BLaER1 treated with 17β-estradiol and CSF1 and Interleukin-3, amounts not matched to agents 10 nM and 100 nM (cell line): ENCODE measurements around the gene NRG3.
A peak's percentile ranks its signal among the peaks of the same experiment; 100 is the strongest.

Experiments used
- H3K27ac ChIP-seq, 11 experiments: shearing (Covaris generic); formaldehyde crosslinking; 2 replicates each; pipeline ENCODE4 v1.8.1; 2022
- H3K27me3 ChIP-seq, 11 experiments: shearing (Covaris generic); formaldehyde crosslinking; 2 replicates each; pipeline ENCODE4 v1.8.1; 2022
- H3K36me3 ChIP-seq, 11 experiments: shearing (Covaris generic); formaldehyde crosslinking; 2 replicates each; pipeline ENCODE4 v1.8.1; 2022
- H3K4me1 ChIP-seq, 10 experiments: shearing (Covaris generic); formaldehyde crosslinking; 2 replicates each; pipeline ENCODE4 v1.8.1; 2022
- H3K4me2 ChIP-seq, 11 experiments: shearing (Covaris generic); formaldehyde crosslinking; 2 replicates each; pipeline ENCODE4 v1.8.1; 2022
- H3K4me3 ChIP-seq, 10 experiments: shearing (Covaris generic); formaldehyde crosslinking; 2 replicates each; pipeline ENCODE4 v1.8.1; 2022
- H3K9ac ChIP-seq, 11 experiments: shearing (Covaris generic); formaldehyde crosslinking; 2 replicates each; pipeline ENCODE4 v1.8.1; 2022
- H3K9me3 ChIP-seq, 11 experiments: shearing (Covaris generic); formaldehyde crosslinking; replicated peaks in 1 of 11; 2 replicates each; pipeline ENCODE4 v1.8.1; 2022
- H4K20me1 ChIP-seq, 11 experiments: shearing (Covaris generic); formaldehyde crosslinking; 2 replicates each; pipeline ENCODE4 v1.8.1; 2022
- Cebpa-rat ChIP-seq, 11 experiments: shearing (Covaris generic); IDR thresholded peaks; 2 replicates each; pipeline ENCODE4 v1.8.1; 2022

The NRG3 gene

DNA sequence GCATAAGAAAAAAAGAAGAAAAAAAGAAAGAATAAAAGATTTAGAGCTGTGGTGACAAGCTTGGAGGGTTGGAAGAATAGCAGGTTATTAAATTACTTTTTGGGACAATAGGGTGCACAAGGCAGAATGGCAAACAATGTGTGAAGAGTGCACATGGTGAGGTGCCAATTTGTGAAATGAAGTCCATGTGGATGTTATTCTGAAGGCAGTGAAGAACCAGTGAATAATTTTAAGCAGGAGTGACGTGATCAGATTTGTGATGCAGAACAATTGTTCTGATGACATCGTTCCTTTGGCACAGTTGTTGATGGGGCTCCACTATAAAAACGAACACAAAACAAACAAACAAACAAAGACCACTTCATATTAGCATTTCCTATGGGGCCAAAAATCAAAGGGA, 700.3 kb downstream of the NRG3 start:
- Histone ChIP-seq H3K27me3 (no peaks in the 10 kb centered on the region), H3K4me1 (peaks cover 0 to 19% (median 10%) of the 10 kb centered on the region in 10 experiments; a peak in 13 of 20 replicates), H3K9me3 (no peaks in the 10 kb centered on the region), H3K36me3 (no peaks in the 10 kb centered on the region), H3K4me2 (no peak overlapping the region), H4K20me1 (no peaks in the 10 kb centered on the region), H3K27ac (no peak overlapping the region), H3K4me3 (no peak overlapping the region), H3K9ac (no peak overlapping the region)
- no peak for TF ChIP-seq Cebpa-rat (IDR thresholded peaks at IDR 0.05)

DNA sequence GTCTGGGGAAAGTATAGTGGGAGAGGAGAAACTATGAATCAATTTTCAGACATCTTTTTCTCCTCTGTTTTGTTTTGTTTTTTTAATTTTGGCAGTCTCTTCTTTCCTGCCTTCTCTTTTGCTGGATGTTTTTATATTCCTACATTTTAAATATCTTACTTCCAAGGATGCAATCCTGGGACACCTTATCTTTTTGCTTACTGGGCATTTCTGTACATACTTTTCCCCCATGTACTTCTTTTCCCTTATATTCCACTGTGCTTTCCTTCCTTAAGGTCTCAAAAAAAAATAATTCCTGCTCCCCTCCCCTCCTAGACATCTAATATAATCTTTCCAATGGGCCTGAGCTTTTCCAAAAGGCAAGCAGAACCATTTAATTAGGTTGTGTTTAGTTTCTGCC, 701.1 kb downstream of the NRG3 start:
- H4K20me1 ChIP-seq, result no peaks in the 10 kb centered on the region
- H3K27me3 ChIP-seq, result no peaks in the 10 kb centered on the region

DNA sequence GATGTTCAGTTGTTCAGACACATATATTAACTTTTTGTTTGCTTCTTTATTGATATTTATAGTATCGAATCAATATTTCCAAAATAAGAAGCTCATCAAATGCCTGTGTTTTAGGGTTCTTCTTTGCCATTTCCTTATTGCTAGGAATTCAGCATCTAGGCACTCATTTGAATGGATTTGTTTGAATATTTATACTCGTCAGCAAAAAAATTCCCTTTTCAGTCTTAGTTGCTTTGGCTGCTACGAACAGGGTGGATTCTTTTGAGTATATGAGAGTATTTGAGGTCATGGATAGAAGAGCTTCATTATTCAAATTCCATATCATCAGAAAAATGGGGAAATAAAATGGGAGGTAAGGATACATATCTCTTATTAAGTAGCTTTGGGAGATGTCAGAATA, 706.9 kb downstream of the NRG3 start:
- peak overlapping the region in 2 of 11 experiments; percentile 5 to 32; a peak in 1 of 22 replicates for H3K27ac ChIP-seq
- peaks cover 7 to 25% (median 19%) of the 10 kb centered on the region in 10 experiments; a peak in 16 of 20 replicates for H3K4me1 ChIP-seq
- peak overlapping the region in 8 of 11 experiments; percentile 21 to 65 (median 54); a peak in 11 of 22 replicates for H3K4me2 ChIP-seq
- H3K27me3 ChIP-seq, result no peaks in the 10 kb centered on the region
- no peaks in the 10 kb centered on the region for H3K36me3 ChIP-seq
- no peaks in the 10 kb centered on the region for H4K20me1 ChIP-seq
- H3K9ac ChIP-seq, result no peak overlapping the region
- no peak for TF ChIP-seq Cebpa-rat (IDR thresholded peaks at IDR 0.05)
- no peaks in the 10 kb centered on the region for H3K9me3 ChIP-seq
- H3K4me3 ChIP-seq, result no peak overlapping the region

More for the DNA sequence above, 701.1 kb downstream of the NRG3 start:
- H3K27ac ChIP-seq, result no peak overlapping the region
- no peaks in the 10 kb centered on the region for H3K9me3 ChIP-seq
- H3K4me1 ChIP-seq, result peaks cover 0 to 19% (median 10%) of the 10 kb centered on the region in 10 experiments; a peak in 13 of 20 replicates
- H3K4me2 ChIP-seq, result no peak overlapping the region
- H3K9ac ChIP-seq, result no peak overlapping the region
- no peak overlapping the region for H3K4me3 ChIP-seq
- no peak for TF ChIP-seq Cebpa-rat (IDR thresholded peaks at IDR 0.05)
- H3K36me3 ChIP-seq, result no peaks in the 10 kb centered on the region

DNA sequence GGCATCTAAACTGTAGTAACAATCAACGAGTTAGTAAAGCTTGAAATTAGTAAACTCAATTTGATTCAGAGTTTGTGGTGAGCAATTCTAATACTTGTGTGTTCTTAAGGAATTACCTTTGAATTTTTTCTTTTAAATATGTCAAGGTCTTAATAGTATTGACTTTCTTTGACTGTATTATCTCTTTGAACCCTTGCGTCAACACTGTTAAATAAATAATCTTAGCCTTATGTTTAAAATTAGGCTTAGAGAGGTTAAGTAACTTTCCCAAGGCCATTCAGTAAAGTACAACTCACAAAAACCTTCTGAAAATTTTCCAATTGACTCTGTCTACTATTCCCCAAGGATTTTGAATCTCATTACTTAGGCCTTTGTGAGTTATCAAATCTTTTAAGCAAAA, 716.4 kb downstream of the NRG3 start:
- H3K27ac ChIP-seq, result no peak overlapping the region
- H3K4me3 ChIP-seq, result no peak overlapping the region
- H3K9me3 ChIP-seq, result peaks cover 0 to 18% (median 5%) of the 10 kb centered on the region in 11 experiments; a peak in 7 of 22 replicates
- no peak overlapping the region for H3K9ac ChIP-seq
- no peak for TF ChIP-seq Cebpa-rat (IDR thresholded peaks at IDR 0.05)
- H3K36me3 ChIP-seq, result peaks cover 0 to 5% (median 0%) of the 10 kb centered on the region in 11 experiments; a peak in 2 of 22 replicates
- no peak overlapping the region for H3K4me2 ChIP-seq
- H3K27me3 ChIP-seq, result no peaks in the 10 kb centered on the region
- H3K4me1 ChIP-seq, result no peaks in the 10 kb centered on the region
- H4K20me1 ChIP-seq, result no peaks in the 10 kb centered on the region

DNA sequence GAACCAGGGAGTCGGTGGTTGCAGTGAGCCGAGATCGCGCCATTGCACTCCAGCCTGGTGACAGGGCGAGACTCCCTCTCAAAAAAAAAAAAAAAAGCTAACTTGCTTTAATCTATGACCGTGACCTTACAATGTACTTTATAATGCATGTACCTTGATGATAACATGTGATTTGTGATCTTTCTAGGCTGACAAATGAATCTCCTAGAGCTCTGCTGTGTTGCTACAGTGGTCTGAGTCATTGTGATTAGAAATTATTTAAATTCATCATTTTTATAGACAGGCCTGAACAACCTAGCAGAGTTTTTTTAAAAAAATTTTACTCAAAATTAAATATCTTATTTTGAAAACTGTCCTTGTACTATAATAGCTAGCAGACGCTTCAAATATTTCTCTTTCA, 722.8 kb downstream of the NRG3 start:
- H3K36me3 ChIP-seq, result peaks cover 0 to 3% (median 0%) of the 10 kb centered on the region in 11 experiments; a peak in 4 of 22 replicates
- H3K4me3 ChIP-seq, result no peak overlapping the region
- no peak overlapping the region for H3K4me2 ChIP-seq
- no peak overlapping the region for H3K27ac ChIP-seq
- H3K4me1 ChIP-seq, result no peaks in the 10 kb centered on the region
- no peaks in the 10 kb centered on the region for H3K27me3 ChIP-seq
- no peak for TF ChIP-seq Cebpa-rat (IDR thresholded peaks at IDR 0.05)
- no peak overlapping the region for H3K9ac ChIP-seq
- peaks cover 0 to 5% (median 0%) of the 10 kb centered on the region in 11 experiments; a peak in 1 of 22 replicates for H3K9me3 ChIP-seq
- H4K20me1 ChIP-seq, result no peaks in the 10 kb centered on the region

DNA sequence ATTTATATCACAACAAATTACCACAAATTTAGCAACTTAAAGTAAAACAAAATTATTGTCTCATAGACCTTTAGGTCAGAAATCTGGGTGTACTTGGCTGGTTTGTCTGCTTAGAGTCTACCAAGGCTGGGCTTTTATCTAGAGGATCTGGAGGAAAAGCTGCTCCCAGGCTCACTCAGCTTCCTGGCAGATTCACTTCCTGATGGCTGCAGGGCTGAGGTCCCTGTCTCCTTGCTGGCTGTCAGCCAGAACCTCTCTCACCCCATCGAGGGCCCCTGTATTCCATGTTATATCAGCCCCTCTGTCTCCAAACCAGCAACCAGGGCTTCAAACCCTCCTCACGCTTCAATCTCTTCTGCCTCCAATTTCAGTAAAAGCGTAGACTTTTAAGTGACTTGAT, 734.9 kb downstream of the NRG3 start:
- Histone ChIP-seq H3K27me3 (no peaks in the 10 kb centered on the region), H3K9ac (no peak overlapping the region), H3K27ac (0 out of 22 replicates have a peak overlapping the region, but pooled peaks of 1 of the 11 experiments have one; percentile 30), H3K4me1 (peaks cover 0 to 7% (median 2%) of the 10 kb centered on the region in 10 experiments; a peak in 6 of 20 replicates), H3K4me3 (no peak overlapping the region), H3K9me3 (peaks cover 0 to 13% (median 7%) of the 10 kb centered on the region in 11 experiments; a peak in 15 of 22 replicates), H3K4me2 (no peak overlapping the region), H3K36me3 (no peaks in the 10 kb centered on the region), H4K20me1 (no peaks in the 10 kb centered on the region)
- TF ChIP-seq Cebpa-rat (IDR thresholded peaks at IDR 0.05), result no peak

DNA sequence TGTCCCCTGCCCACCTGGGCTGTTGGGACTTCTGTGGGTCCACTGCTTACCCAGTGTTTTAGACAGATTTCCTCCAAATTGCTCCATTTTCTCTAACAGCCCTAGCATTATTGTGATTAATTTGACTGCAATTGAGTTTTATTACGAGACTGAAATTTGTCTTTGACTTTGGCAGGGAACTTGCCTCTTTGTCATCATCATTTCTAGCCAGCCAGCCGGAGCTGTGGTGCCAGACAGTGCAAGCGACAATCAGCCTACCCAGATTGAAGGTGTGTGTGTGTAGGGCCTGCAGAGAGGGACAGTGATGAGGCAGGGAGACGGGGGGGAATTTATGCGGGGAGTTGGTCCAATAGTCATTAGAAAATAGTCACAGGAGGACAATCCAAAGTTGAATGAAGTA, 743.0 kb downstream of the NRG3 start:
- no peaks in the 10 kb centered on the region for H4K20me1 ChIP-seq
- H3K36me3 ChIP-seq, result peaks cover 0 to 22% (median 4%) of the 10 kb centered on the region in 11 experiments; a peak in 7 of 22 replicates
- no peak overlapping the region for H3K4me3 ChIP-seq
- H3K27me3 ChIP-seq, result no peaks in the 10 kb centered on the region
- peaks cover 8 to 23% (median 16%) of the 10 kb centered on the region in 11 experiments; a peak in 21 of 22 replicates for H3K9me3 ChIP-seq
- no peak overlapping the region for H3K9ac ChIP-seq
- H3K4me1 ChIP-seq, result no peaks in the 10 kb centered on the region
- H3K4me2 ChIP-seq, result no peak overlapping the region
- no peak for TF ChIP-seq Cebpa-rat (IDR thresholded peaks at IDR 0.05)
- H3K27ac ChIP-seq, result no peak overlapping the region

DNA sequence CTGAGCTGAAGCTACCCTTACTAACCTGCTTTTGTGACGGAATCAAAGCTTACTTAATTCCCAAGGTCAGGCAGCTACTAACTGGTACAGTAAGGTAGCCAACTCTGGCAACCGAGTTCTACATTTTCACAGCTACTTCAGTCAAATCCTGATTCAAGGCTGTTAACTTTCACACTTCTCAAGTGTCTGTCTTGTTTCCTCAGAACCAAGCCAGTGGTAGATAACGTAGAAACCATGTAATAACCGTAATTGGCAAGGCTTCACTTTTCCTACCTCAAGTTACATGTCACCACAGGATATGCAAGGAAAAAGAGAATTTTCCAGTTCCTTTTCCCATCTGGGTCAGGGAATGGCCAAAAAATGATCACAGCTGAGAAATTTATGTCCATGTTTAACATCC, 746.7 kb downstream of the NRG3 start:
- H3K36me3 ChIP-seq, result peaks cover 0 to 22% (median 4%) of the 10 kb centered on the region in 11 experiments; a peak in 7 of 22 replicates
- no peak overlapping the region for H3K4me3 ChIP-seq
- no peak overlapping the region for H3K27ac ChIP-seq

DNA sequence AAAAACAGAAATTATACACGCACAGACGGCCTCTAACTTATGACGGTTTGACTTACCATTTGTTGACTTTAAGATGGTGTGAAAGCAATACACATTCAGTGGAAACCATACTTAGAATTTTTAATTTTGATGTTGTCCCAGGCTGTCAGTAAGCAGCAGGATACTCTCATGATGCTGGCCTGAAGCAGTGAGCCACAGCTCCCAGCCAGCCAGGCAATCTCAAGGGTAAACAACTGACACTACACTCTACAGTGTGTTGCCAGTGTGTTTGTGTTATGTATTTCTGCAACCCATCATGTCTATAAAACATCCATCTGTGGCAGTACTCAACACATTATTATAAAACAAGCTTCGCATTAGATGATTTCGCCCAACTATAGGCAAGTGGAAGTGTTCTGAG, 747.5 kb downstream of the NRG3 start:
- Histone ChIP-seq H3K36me3 (peaks cover 0 to 20% (median 4%) of the 10 kb centered on the region in 11 experiments; a peak in 7 of 22 replicates), H3K4me1 (peaks cover 0 to 10% (median 0%) of the 10 kb centered on the region in 10 experiments; a peak in 6 of 20 replicates), H3K27me3 (no peaks in the 10 kb centered on the region), H3K9ac (no peak overlapping the region), H3K4me2 (no peak overlapping the region), H3K27ac (no peak overlapping the region), H3K4me3 (no peak overlapping the region), H4K20me1 (no peaks in the 10 kb centered on the region), H3K9me3 (peaks cover 8 to 23% (median 16%) of the 10 kb centered on the region in 11 experiments; a peak in 21 of 22 replicates)
- TF ChIP-seq Cebpa-rat (IDR thresholded peaks at IDR 0.05), result no peak

More for the DNA sequence above, 746.7 kb downstream of the NRG3 start:
- Histone ChIP-seq H3K9ac (no peak overlapping the region), H3K9me3 (peaks cover 8 to 23% (median 16%) of the 10 kb centered on the region in 11 experiments; a peak in 21 of 22 replicates), H3K4me1 (peaks cover 0 to 10% (median 0%) of the 10 kb centered on the region in 10 experiments; a peak in 6 of 20 replicates), H3K27me3 (no peaks in the 10 kb centered on the region), H3K4me2 (no peak overlapping the region), H4K20me1 (no peaks in the 10 kb centered on the region)
- no peak for TF ChIP-seq Cebpa-rat (IDR thresholded peaks at IDR 0.05)
